Activated naive CD8-positive, alpha-beta T cell (primary cell): ENCODE results near the gene STIL.
"Not testable (repeated sequence)": the region's sequence is repeated elsewhere in the genome, so short reads cannot be mapped to it uniquely, and the experiment has no call there.

ENCODE experiments used
- H3K27ac Mint-ChIP-seq: one replicate; pipeline ENCODE4 v1.8.0; 2021; ENCODE audit warnings: mixed read lengths
- H3K27me3 Mint-ChIP-seq: one replicate; pipeline ENCODE4 v1.8.0; 2021; ENCODE audit warnings: mixed read lengths
- H3K36me3 Mint-ChIP-seq: one replicate; pipeline ENCODE4 v1.8.0; 2021; ENCODE audit warnings: mixed read lengths
- H3K4me1 Mint-ChIP-seq: one replicate; pipeline ENCODE4 v1.8.0; 2021; ENCODE audit warnings: low read depth, mixed read lengths
- H3K4me3 Mint-ChIP-seq: one replicate; pipeline ENCODE4 v1.8.0; 2021; ENCODE audit warnings: mild to moderate bottlenecking, mixed read lengths
- H3K9me3 Mint-ChIP-seq: one replicate; pipeline ENCODE4 v1.8.0; 2021; ENCODE audit warnings: low read depth, mixed read lengths

The STIL gene

DNA sequence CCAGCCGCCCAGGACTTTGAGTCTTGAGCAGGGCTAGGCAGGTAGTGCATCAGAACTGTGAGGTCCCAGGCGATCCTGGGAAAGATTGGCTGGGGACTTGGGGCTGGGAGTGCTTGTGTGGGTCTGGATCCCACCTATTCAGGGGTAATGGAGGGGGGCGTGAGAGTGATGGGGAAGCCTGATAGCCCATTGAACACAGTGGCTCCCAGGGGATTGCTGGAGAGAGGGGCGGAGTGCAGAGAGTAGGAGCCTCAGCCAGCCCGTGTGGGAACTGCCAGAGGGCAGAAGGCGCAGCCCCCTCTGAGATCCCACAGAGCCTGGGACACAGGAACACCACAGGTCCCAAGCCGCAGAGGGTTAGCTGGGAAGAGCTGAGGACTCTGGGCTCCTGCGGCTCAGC, 104.9 kb downstream of the STIL start:
- peaks cover 10% of the 10 kb centered on the region for H3K27me3 Mint-ChIP-seq
- no peaks in the 10 kb centered on the region for H3K9me3 Mint-ChIP-seq
- no peak overlapping the region for H3K4me3 Mint-ChIP-seq
- H3K36me3 Mint-ChIP-seq, result no peaks in the 10 kb centered on the region
- H3K27ac Mint-ChIP-seq, result no peak overlapping the region
- no peaks in the 10 kb centered on the region for H3K4me1 Mint-ChIP-seq

DNA sequence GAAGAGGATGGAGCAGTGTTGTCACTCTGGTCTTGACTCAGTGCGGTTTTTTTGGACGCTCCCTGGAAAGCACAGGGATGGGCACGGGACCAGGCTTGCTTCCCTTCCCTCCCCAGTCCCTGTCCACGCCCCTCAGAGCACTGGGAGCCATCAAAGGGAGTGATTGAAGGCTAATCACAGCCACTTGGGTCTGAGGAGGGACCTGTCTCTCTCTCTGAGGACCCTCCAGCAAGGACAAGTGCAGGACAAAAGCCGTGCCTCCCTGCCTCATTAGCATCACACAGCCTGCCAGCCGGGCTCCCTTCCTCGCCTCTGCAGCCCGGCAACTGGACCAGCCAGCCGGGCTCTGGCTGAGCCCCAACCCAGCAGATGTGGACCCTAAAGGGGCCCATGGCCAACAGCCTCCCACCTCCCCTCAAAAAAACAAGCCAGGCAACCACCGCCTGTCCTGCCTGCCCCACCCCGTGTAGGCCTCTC, 105.5 kb downstream of the STIL start:
- no peak overlapping the region for H3K4me3 Mint-ChIP-seq

DNA sequence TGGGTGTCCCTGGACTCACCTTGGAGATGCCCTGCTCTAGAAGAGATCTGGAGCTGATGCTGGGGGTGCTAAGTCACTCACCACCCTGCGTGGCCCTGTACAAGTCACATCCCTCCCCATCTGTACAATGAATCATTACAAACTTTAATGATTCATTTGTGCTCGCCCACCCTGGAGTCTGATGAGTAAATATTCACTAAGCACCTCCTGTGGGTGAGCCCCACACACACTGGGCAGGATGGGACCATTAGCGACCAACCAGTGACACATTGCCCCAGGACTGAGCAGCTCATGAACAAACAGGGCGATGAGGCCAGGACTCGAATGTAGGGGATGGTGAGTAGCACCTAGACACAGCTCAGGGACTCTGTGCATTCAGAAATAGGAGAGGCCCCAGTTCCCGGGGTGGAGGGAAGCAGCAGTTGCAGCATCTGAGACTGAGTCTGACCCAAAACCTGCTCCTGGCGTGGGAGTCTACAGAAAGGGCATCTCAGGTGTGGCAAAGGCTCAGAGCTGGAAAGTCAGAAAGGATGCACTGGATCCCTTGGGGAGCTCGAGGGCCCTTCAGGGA, 106.1 kb downstream of the STIL start:
- Mint-ChIP-seq H3K4me1 (no peaks in the 10 kb centered on the region), H3K9me3 (no peaks in the 10 kb centered on the region), H3K4me3 (no peak overlapping the region), H3K36me3 (no peaks in the 10 kb centered on the region), H3K27ac (no peak overlapping the region), H3K27me3 (peaks cover 19% of the 10 kb centered on the region)

More for the DNA sequence above, 105.5 kb downstream of the STIL start:
- Mint-ChIP-seq H3K27me3 (peaks cover 15% of the 10 kb centered on the region), H3K36me3 (no peaks in the 10 kb centered on the region), H3K4me1 (no peaks in the 10 kb centered on the region), H3K9me3 (no peaks in the 10 kb centered on the region), H3K27ac (no peak overlapping the region)

DNA sequence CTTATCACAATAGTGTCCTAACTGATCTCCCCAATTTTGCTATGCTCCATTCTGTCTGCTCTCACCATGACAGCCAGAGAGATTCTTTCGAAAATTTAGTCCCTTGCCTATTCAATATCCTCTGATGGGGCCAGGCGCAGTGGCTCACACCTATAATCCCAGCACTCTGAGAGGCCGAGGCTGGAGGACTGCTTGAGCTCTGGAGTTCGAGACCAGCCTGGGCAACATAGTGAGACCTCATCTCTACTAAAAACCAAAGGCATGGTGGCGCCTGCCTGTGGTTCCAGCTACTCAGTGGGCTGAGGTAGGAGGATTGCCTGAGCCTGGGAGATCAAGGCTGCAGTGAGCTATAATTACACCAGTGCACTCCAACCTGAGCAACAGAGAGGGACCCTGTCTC, 108.0 kb downstream of the STIL start:
- H3K4me3 Mint-ChIP-seq, result no peak overlapping the region
- no peaks in the 10 kb centered on the region for H3K36me3 Mint-ChIP-seq
- no peaks in the 10 kb centered on the region for H3K9me3 Mint-ChIP-seq
- H3K4me1 Mint-ChIP-seq, result no peaks in the 10 kb centered on the region
- no peak overlapping the region for H3K27ac Mint-ChIP-seq
- H3K27me3 Mint-ChIP-seq, result peaks cover 21% of the 10 kb centered on the region

DNA sequence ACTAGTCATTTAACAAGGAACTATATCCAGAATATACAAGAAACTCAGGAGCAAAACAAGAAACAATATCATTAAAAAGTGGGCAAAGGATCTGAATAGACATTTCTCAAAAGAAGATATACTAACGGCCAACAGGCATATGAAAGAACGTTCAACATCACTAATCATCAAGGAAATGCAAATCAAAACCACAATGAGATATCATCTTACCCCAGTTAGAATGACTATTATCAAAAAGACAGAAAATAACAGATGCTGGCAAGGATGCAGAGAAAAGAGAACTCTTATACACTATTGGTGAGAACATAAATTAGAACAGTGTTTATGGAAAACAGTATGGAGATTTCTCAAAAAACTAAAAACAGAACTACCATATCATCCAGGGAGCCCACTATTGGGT, 110.4 kb downstream of the STIL start:
- not testable (repeated sequence) for H3K36me3 Mint-ChIP-seq
- peaks cover 27% of the 10 kb centered on the region for H3K27me3 Mint-ChIP-seq

DNA sequence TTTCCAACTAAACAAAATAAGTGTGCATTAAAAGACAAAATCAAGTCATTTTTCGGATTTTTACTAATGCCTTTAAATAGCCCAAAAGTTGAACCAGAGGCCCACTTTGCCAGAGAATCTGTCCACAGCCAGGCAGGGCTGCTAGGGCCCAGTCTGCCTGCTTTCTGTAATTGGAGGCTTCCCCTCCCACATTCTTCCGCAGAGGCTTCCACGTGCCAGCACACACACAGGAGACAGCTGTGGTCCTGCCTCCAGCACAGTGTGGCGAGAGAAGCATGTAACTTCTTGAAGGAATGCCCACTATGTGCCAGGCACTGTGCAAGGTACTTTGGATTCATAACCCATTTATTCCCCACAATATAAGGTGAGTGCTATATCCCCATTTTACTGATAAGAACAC, 112.8 kb downstream of the STIL start:
- no peak overlapping the region for H3K4me3 Mint-ChIP-seq
- no peaks in the 10 kb centered on the region for H3K4me1 Mint-ChIP-seq
- no peaks in the 10 kb centered on the region for H3K9me3 Mint-ChIP-seq
- H3K36me3 Mint-ChIP-seq, result no peaks in the 10 kb centered on the region
- peaks cover 27% of the 10 kb centered on the region for H3K27me3 Mint-ChIP-seq
- H3K27ac Mint-ChIP-seq, result no peak overlapping the region

More for the DNA sequence above, 110.4 kb downstream of the STIL start:
- H3K27ac Mint-ChIP-seq, H3K4me1 Mint-ChIP-seq, H3K4me3 Mint-ChIP-seq, H3K9me3 Mint-ChIP-seq: not testable (repeated sequence)
